HEK293 (cell line): ENCODE measurements around the gene USP31.

Source experiments
- CTCF ChIP-seq: fragments of 450-650 bp; formaldehyde crosslinking; IDR thresholded peaks from 2 replicates; pipeline ENCODE4 v1.5.1; 2016; ENCODE audit warnings: missing biosample characterization, missing genetic modification characterization
- HIC1 ChIP-seq: fragments of 450-650 bp; formaldehyde crosslinking; IDR thresholded peaks from 2 replicates; pipeline ENCODE4 v1.5.1; 2016; ENCODE audit warnings: missing biosample characterization, missing genetic modification characterization
- KLF16 ChIP-seq: fragments of 450-650 bp; formaldehyde crosslinking; IDR thresholded peaks from 2 replicates; pipeline ENCODE4 v1.5.1; 2017; ENCODE audit warnings: missing biosample characterization, missing genetic modification characterization
- REST ChIP-seq: fragments of 450-650 bp; formaldehyde crosslinking; IDR thresholded peaks from 2 replicates; pipeline ENCODE4 v1.5.1; 2016; ENCODE audit warnings: missing biosample characterization, missing genetic modification characterization
- SP3 ChIP-seq: fragments of 450-650 bp; formaldehyde crosslinking; IDR thresholded peaks from 2 replicates; pipeline ENCODE4 v1.5.1; 2016; ENCODE audit warnings: missing biosample characterization, missing genetic modification characterization
- YY1 ChIP-seq: fragments of 450-650 bp; formaldehyde crosslinking; IDR thresholded peaks from 2 replicates; pipeline ENCODE4 v1.5.1; 2018; ENCODE audit warnings: missing biosample characterization, missing genetic modification characterization
- ZBTB26 ChIP-seq: fragments of 450-650 bp; formaldehyde crosslinking; optimal IDR thresholded peaks from 2 replicates; pipeline ENCODE3; 2016; ENCODE audit warnings: missing biosample characterization, mild to moderate bottlenecking, missing genetic modification characterization
- ZNF121 ChIP-seq: fragments of 450-650 bp; formaldehyde crosslinking; IDR thresholded peaks from 2 replicates; pipeline ENCODE4 v1.5.1; 2016; ENCODE audit warnings: missing biosample characterization, missing genetic modification characterization
- ZNF174 ChIP-seq: fragments of 450-650 bp; formaldehyde crosslinking; IDR thresholded peaks from 2 replicates; pipeline ENCODE4 v1.5.0; 2017; ENCODE audit warnings: missing biosample characterization, mild to moderate bottlenecking, missing genetic modification characterization
- ZNF274 ChIP-seq, 2 experiments: fragments of 200-500 bp in 1 of 2; fragments of 450-650 bp in 1 of 2; sonication (Bioruptor generic) in 1 of 2; formaldehyde crosslinking in 1 of 2; IDR thresholded peaks; 2 replicates each; pipeline versions ENCODE4 v1.5.1 to v1.6.1; 2014 to 2016; ENCODE audit warnings: borderline replicate concordance in 1 of 2, inconsistent platforms in 1 of 2, low read length in 1 of 2, missing biosample characterization in 1 of 2, missing genetic modification characterization in 1 of 2
- ZNF311 ChIP-seq: fragments of 450-650 bp; formaldehyde crosslinking; IDR thresholded peaks from 2 replicates; pipeline ENCODE4 v1.5.1; 2017; ENCODE audit warnings: missing biosample characterization, missing genetic modification characterization, borderline replicate concordance
- ZNF549 ChIP-seq: fragments of 450-650 bp; IDR thresholded peaks from 2 replicates; pipeline ENCODE4 v1.5.1; 2018; ENCODE audit warnings: missing biosample characterization, missing genetic modification characterization, mild to moderate bottlenecking, inconsistent platforms, moderate library complexity
- ZNF558 ChIP-seq: fragments of 450-650 bp; formaldehyde crosslinking; IDR thresholded peaks from 2 replicates; pipeline ENCODE4 v1.5.1; 2016; ENCODE audit warnings: missing biosample characterization, missing genetic modification characterization
- ZNF580 ChIP-seq: fragments of 450-650 bp; formaldehyde crosslinking; IDR thresholded peaks from 2 replicates; pipeline ENCODE4 v1.5.1; 2016; ENCODE audit warnings: missing biosample characterization, missing genetic modification characterization

GRCh38 chr16:23175651-23176050 lies 26.4 kb upstream of the USP31 start:
- TF ChIP-seq CTCF (tag by site-specific recombination), result no peak
- no peak for TF ChIP-seq ZNF558 (tag by site-specific recombination)
- no peak for TF ChIP-seq ZNF274 (IDR thresholded peaks at IDR 0.05; ENCODE audit: low read length)
- TF ChIP-seq ZNF274 (tag by site-specific recombination; IDR thresholded peaks at IDR 0.05; ENCODE audit: borderline replicate concordance), result no peak
- TF ChIP-seq ZNF580 (tag by site-specific recombination), result no peak
- TF ChIP-seq SP3 (tag by site-specific recombination), result no peak
- no peak for TF ChIP-seq ZBTB26 (tag by site-specific recombination)
- TF ChIP-seq HIC1, result no peak
- no peak for TF ChIP-seq ZNF549 (tag by site-specific recombination)
- TF ChIP-seq REST (tag by site-specific recombination), result no peak
- no peak for TF ChIP-seq ZNF174 (tag by site-specific recombination)
- TF ChIP-seq ZNF311 (tag by site-specific recombination), result no peak
- TF ChIP-seq KLF16 (tag by site-specific recombination), result no peak
- TF ChIP-seq ZNF121 (tag by site-specific recombination), result no peak
- TF ChIP-seq YY1 (tag by site-specific recombination), result no peak
